ENCODE measurements around the gene SGMS1. TPM values are rescaled to one million over a fixed set of nuclear protein-coding genes. Genes with fewer than 3 reads are reported as not detected.

The SGMS1 gene
- total RNA-seq, 1 experiment from 2014 or later, result 20.4 TPM

GRCh38 chr10:50574305-50574704 lies 49.5 kb downstream of the SGMS1 start:
- Histone ChIP-seq H4K20me1 (ENCODE audit: control insufficient read depth, insufficient read depth, insufficient read length) (no peaks in the 10 kb centered on the region), H3K4ac (ENCODE audit: low read depth, low read length) (no peak overlapping the region), H3K23me2 (ENCODE audit: insufficient read length, low read depth, low read length, poor library complexity, severe bottlenecking) (no peaks in the 10 kb centered on the region), H4K8ac (replicated peaks; ENCODE audit: insufficient read length, low read depth, low read length) (no peak overlapping the region), H3K23ac (ENCODE audit: insufficient read length, low read depth, low read length) (no peak overlapping the region), H2BK20ac (ENCODE audit: low read depth, low read length, poor library complexity, severe bottlenecking) (no peak overlapping the region), H4K5ac (ENCODE audit: insufficient read length, low read depth, low read length) (no peak overlapping the region), H3K14ac (ENCODE audit: insufficient read depth, low read length) (no peak overlapping the region), H2BK5ac (ENCODE audit: insufficient read length, low read length) (no peak overlapping the region), H2AFZ (ENCODE audit: low read length) (no peak overlapping the region), H3K27me3 (ENCODE audit: insufficient read depth, low read length) (no peaks in the 10 kb centered on the region), H3K9me3 (ENCODE audit: control insufficient read depth, low read depth, low read length) (no peaks in the 10 kb centered on the region), H3K4me1 (ENCODE audit: insufficient read depth, low read length) (peaks cover 28% of the 10 kb centered on the region), H3K79me2 (ENCODE audit: insufficient read depth, low read length) (peaks cover 6% of the 10 kb centered on the region; the same call in 1 of the 2 replicates), H3K4me2 (ENCODE audit: insufficient read depth, insufficient read length, low read length) (no peak overlapping the region), H2BK15ac (ENCODE audit: low read depth, low read length) (no peak overlapping the region), H3K9ac (ENCODE audit: extremely low read depth, insufficient read length, low read length) (no peak overlapping the region), H4K91ac (ENCODE audit: insufficient read length, low read depth, low read length) (no peak overlapping the region), H3K27ac (ENCODE audit: insufficient read length, low read depth, low read length) (no peak overlapping the region), H2BK12ac (ENCODE audit: insufficient read length, low read depth, low read length) (no peak overlapping the region), H3K56ac (ENCODE audit: insufficient read length, low read depth, low read length) (no peak overlapping the region), H3T11ph (ENCODE audit: low read length) (no peak overlapping the region), H2AK5ac (ENCODE audit: insufficient read length, low read length) (no peak overlapping the region), H2BK120ac (ENCODE audit: low read depth, low read length, poor library complexity, severe bottlenecking) (no peak overlapping the region), H3K18ac (ENCODE audit: insufficient read length, low read depth, low read length) (no peak overlapping the region), H3K79me1 (ENCODE audit: insufficient read depth, low read depth, low read length, poor library complexity, severe bottlenecking) (peaks cover 6% of the 10 kb centered on the region)
- Mint-ChIP-seq H3K27me3 (ENCODE audit: low read depth) (no peaks in the 10 kb centered on the region), H3K27ac (no peak overlapping the region; a peak in 1 of 7 replicates), H3K4me1 (peaks cover 59 to 70% of the 10 kb centered on the region in 2 experiments), H3K36me3 (ENCODE audit: insufficient read depth in 1 of 3, low read depth in 3 of 3) (peaks cover 0 to 2% (median 0%) of the 10 kb centered on the region in 3 experiments; a peak in 2 of 7 replicates), H3K4me3 (no peak overlapping the region), H3K9me3 (no peaks in the 10 kb centered on the region)
- peak; percentile 65 for TF ChIP-seq CTCF (conservative IDR thresholded peaks at IDR 0.05)
- no peak for DNase-seq
